GM19351 (cell line): ENCODE measurements around the gene SNED1.
A peak's percentile ranks its signal among the peaks of the same experiment; 100 is the strongest.
"Not testable (repeated sequence)": the region's sequence is repeated elsewhere in the genome, so short reads cannot be mapped to it uniquely, and the experiment has no call there.

Experiments
- ATAC-seq: cut with Tn5 transposase; IDR thresholded peaks from one replicate; pipeline ENCODE4 v1.9.1; 2021; ENCODE audit warnings: mild to moderate bottlenecking, moderate library complexity; ENCODE audit not compliant: unreplicated experiment

SNED1 gene

DNA sequence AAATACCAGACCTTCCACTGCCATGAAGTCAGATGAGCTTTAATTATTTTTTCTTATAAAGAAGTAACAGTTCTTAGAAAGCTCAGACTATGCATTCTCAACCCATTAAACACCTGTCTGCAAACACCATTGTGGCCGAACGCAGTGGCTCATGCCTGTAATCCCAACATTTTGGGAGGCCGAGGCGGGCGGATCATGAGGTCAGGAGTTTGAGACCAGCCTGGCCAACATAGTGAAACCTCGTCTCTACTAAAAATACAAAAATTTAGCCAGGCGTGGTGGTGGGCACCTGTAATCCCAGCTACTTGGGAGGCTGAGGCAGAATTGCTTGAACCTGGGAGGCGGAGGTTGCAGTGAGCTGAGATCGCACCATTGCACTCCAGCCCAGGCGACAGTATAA is 106.2 kb downstream of the SNED1 start:
- ATAC-seq: not testable (repeated sequence)

DNA sequence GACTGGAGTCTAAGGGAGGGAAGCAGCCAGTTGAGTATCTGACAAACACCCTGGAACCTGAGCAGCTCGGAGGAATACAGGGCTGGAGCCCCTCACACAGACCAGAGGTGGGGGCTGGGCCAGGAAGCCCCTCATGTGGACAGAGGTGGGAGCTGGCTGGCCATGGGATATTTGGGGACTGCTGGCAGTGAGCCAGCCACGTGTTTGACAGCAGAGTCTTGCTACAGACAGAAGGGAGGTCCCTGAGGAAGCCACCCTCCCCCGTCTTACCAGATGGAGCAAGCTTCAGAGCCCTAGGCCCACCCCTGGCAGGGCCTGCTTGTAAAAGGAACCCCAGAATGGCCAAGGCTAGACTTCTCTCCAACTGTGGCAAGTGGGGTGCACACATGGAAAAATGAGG is 107.2 kb downstream of the SNED1 start:
- ATAC-seq: no peak

DNA sequence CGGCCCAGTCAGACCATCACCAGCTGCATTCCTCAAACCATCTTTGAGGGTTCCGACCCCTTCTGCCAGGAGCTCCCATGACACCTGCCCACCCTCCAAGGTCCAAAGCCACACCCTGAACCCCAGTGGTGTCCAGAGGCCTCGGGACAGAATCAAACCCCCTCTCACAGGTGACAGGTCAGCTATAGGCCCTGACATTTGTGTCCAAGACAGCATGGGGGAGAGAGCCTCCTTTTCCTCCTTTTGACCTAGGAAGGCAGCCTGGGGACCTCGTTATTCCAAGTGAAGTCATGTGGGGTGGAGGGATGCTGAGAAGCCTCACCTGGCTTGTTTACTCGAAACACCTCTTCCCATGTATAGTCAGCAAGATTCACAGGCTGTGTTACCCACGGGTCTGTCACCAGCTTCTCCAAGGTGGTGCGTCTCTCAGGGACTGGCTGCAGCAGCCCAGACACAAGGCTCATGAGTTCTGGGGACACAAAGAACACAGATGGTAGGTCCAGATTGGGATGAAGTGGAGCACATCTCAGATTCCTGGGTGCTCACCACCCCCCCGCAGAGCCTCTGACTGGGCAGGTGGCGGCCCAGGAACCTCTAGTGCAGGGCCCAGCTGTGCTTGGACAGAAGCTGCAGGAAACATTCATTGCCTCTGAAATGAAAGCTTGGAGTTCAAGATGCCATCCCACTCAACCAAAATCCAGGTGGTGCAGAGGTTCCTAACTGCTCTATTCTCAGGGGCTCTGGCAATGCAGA is 108.8 kb downstream of the SNED1 start:
- ATAC-seq: no peak

GRCh38 chr2:241108271-241109209 is 110.1 kb downstream of the SNED1 start:
- no peak for ATAC-seq

DNA sequence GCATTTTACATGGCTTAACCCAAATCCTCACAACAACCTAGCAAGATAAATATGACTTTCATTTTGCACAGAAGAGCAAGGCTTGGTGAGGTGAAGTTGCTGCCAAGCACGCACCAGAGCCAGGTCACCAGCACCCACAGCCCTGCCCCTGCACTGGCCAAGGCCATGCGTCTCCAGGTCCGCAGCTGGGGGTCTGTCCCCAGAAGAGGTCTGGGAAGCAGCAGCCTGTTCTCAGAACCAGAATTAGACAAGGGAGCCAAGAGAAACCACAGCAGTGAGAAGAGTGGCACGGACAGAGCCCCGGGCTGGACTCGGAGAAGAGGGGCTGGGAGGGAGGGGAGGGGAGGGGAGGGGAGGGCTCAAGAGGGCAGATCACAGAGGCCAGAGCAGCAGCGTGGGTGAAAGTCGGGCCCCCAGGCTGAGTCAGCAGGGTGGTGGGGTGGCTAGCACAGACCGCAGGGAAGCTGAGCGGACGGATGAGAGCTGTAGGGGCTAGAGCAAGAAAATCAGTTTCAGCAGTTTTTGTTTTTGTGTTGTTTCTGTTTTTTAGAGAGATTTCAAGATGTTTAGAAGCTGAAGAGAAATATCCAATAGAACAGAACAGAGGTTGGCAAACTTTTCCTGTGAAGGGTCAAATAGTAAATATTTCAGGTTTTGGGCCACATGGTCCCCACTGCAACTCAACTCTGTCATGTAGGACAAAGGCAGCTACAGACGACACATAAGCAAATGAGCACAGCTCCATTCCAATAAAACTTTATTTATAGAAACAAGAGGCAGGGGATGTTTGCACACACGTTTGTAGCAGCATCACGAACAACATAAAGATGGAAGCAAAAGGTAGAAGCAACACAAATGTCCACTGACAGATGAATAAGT is 111.0 kb downstream of the SNED1 start:
- no peak for ATAC-seq

DNA sequence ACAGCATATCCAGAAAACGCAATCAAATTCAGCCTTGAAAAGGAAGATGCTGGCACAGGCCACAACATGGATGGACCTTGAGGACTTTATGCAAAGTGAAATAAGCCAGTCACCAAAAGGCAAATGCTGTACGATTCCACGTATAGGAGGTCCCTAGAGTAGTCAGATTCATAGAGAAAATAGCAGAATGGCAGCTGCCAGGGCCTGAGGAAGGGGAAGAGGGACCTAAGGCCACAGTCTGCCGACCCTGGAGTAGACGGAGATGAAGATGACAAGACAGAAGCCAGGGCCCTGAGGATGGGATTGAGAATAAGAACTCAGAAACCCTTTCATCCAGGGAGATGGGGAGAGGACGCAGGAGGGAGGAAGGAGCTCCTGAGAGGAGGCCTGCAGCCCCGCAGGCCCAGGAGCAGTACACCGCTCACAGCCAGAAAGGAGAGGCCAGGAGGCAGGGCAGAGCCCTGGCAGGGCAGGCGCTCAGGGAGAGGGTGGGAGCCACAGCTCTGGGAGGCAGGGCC is 111.7 kb downstream of the SNED1 start:
- peak; percentile 10 for ATAC-seq

DNA sequence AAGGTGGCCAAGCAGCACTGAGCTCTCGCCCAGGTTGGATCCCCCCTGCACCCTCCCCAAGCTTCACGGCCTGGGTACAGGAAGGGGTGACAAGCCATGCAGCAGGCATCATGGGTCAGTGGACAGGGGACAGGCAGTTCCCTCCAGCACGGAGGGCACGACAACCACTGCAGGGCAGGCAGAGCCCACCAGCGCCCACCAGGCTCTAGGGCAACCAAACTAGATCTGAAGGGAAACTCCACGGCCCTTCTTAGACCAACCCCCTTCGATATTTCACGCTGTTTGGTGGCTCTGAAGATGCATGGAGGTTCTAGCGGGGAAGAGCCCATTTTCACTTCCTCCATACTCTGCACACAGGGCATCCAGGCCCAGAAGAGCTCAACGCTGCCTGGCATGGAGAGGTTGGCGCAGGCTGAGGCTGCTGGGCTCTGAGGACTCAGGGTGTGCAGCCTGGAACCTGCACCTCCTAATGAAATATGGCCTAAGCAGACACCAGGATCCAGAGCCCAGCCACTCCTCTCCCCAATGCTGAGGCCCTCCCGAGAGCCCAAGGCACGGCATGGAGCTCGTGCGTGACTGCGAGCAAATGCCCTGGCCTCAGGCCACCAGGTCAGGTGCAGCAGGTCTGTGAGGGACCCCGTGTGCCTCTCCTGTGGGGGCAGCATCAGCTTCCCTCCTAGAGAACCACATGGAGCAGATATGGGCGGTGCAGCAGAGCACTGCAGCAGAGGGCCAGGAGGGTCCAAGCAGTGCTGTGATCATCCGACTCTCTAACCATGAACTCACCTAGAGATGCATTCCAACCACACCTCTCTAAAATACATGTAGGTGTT is 112.4 kb downstream of the SNED1 start:
- ATAC-seq: peak; percentile 61

DNA sequence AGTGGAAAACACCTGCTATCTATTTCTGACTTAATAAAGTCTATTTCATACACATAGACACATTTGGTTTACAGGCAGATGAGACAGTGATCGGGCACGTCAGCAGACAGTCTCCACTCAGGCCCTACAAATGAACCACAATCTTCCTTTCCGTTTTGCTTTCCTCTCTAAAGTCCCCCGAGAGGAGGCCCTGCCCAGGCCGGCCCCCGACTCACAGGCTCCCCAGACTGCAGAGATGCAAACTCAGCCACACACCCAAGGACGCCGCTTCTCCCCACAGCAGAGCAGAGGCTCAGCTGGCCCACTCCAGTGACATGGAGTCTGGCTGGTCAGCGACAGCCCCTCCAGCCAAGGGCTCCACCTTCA is 113.0 kb downstream of the SNED1 start:
- ATAC-seq: peak; percentile 42

DNA sequence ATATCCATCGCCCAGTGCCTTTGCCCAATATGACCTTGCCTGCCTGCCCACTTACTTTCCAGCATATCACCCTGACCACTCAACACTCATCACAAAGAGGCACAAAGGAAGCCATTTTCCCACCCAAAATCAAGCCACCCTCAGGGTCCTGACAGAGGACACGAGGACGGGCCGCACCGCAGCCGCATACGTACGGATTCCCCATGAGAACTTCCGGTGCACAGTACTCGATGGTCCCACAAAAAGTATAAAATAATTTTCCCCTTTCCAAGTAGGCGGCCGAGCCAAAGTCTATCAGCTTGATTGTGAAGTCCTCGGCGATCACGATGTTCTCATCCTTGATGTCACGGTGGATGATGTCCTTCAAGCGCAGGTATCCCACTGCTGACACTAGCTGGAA is 113.6 kb downstream of the SNED1 start:
- ATAC-seq: no peak

GRCh38 chr2:241112592-241112991 is 114.2 kb downstream of the SNED1 start:
- no peak for ATAC-seq

DNA sequence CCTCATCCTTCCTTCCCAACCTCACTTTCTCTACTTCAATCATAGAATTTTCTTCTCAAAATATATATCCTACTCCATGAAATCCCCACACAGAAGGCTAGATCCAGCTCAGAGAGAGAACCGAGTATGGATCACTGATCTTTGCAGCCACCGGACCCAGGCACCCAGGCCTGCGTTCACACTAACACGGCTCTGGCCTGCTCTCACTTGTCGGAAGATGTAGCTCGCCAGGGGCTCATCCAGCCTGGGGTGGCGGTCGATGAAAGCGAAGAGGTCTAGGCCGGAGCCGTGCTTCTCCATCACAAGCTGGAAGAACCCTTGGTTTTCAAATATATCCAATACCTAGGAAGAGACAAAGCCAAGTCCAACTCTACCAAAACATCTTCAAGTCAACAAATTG is 116.4 kb downstream of the SNED1 start:
- ATAC-seq: no peak

DNA sequence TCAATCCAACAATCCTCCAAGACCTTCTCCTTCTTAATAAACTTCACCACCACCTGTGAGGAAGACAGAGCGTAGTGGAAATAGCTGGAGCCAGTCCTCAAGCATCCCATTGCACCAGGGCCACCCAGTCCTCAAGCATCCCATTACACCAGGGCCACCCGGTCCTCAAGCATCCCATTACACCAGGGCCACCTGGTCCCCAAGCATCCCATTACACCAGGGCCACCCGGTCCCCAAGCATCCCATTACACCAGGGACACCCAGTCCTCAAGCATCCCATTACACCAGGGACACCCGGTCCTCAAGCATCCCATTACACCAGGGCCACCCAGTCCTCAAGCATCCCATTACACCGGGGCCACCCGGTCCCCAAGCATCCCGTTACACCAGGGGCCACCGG is 116.9 kb downstream of the SNED1 start:
- ATAC-seq: no peak

GRCh38 chr2:241116606-241117560 is 118.5 kb downstream of the SNED1 start:
- no peak for ATAC-seq

GRCh38 chr2:241118737-241119505 is 120.5 kb downstream of the SNED1 start:
- ATAC-seq: no peak

- ATAC-seq: no peak
Measured at GRCh38 chr2:241120440-241120839, 122.0 kb downstream of the SNED1 start.

- no peak for ATAC-seq
Measured at GRCh38 chr2:241121008-241121407, 122.6 kb downstream of the SNED1 start.

- ATAC-seq: no peak
Measured at GRCh38 chr2:241122376-241123002, 124.1 kb downstream of the SNED1 start.
